ES-I3 (cell line): ENCODE results near the gene NME2.

Source experiments
- H3K36me3 ChIP-seq: 2 replicates; pipeline ENCODE4 v1.6.1; 2013; ENCODE audit warnings: mild to moderate bottlenecking, low read length, control low read depth, moderate library complexity; ENCODE audit not compliant: insufficient read depth
- H3K4me1 ChIP-seq: 2 replicates; pipeline ENCODE4 v1.6.1; 2013; ENCODE audit warnings: mild to moderate bottlenecking, control low read depth, low read length; ENCODE audit not compliant: insufficient read depth
- H3K9ac ChIP-seq: 2 replicates; pipeline ENCODE4 v1.6.1; 2013; ENCODE audit warnings: low read depth, mild to moderate bottlenecking, low read length, moderate library complexity
- H3K9me3 ChIP-seq: 2 replicates; pipeline ENCODE4 v1.6.1; 2013; ENCODE audit warnings: mild to moderate bottlenecking, low read length, moderate library complexity; ENCODE audit not compliant: control insufficient read depth, insufficient read depth

Gene NME2

DNA sequence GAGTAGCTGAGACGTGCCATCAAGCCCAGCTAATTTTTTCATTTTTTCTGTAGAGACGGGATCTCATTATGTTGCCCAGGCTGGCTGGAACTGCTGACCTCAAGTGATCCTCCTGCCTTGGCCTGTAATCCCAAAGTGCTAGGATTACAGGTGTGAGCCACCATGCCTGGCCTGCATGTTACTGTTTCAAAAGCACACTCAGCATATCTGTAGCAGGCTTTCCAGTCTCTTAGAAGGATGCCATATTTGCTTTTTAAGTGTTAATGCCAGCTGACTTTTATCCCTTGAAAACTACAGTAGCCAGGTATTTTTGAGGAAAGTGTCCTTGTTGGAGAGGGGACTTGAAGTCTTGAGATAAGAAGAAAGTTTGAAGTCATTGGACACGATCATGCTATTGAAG, 30.3 kb upstream of the NME2 start:
- H3K9me3 ChIP-seq: no peaks in the 10 kb centered on the region; the same call in 1 of the 2 replicates
- H3K9ac ChIP-seq: no peak overlapping the region
- H3K4me1 ChIP-seq: peaks cover 5% of the 10 kb centered on the region; the same call in 1 of the 2 replicates
- no peaks in the 10 kb centered on the region for H3K36me3 ChIP-seq

DNA sequence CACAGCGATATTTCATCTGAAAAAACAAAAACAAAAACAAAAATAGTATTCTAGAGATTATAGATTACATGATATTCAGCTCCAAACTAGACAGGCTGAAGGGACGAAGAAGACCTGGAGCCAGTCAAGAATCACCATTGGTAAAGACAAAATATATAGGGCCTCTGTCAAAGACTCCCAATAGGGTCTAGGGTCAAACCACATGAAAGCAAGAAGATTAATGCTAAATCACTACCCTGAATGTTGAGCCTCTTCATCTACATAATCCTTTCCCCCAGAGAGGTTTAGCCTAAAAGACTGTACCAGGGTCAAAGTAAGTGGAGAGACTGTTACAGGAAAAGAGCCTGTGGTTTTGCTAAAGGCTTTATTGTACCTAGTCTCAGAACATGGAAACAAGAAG, 23.6 kb upstream of the NME2 start:
- Histone ChIP-seq H3K9ac (no peak overlapping the region), H3K36me3 (no peaks in the 10 kb centered on the region), H3K9me3 (no peaks in the 10 kb centered on the region), H3K4me1 (peaks cover 7% of the 10 kb centered on the region; the same call in 1 of the 2 replicates)

DNA sequence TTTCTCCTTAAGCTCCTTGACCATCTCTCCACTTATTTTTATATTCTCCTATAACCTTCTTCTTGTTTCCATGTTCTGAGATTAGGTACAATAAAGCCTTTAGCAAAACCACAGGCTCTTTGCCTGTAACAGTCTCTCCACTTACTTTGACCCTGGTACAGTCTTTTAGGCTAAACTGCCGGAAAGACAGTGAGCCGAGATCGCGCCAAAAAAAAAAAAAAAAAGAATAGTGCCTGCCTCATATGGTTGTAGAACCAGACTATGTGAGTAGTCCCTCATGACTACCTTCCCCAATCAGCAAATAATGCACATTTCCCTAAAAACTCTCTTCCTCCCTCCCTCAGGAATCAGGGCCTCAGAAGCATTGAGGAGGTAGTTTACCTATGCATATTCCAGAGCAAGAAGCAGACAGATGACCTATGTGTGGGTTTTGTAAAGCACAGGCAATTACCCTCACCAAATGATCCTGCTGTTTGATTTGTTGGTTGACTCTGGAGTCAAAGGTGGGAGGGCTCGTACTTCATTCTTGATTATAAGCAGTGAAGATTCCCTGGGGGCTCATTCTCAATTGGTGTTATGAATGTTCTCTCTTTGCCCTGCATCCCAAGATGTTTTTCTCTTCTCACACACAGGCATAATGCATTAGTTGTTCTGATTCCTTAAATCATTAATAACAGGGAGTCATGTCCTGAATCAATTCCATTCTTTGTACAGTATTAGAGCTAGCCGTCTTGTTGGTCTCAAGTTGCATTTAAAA, 21.8 kb upstream of the NME2 start:
- H3K36me3 ChIP-seq: no peaks in the 10 kb centered on the region
- peaks cover 7% of the 10 kb centered on the region; the same call in 1 of the 2 replicates for H3K4me1 ChIP-seq
- no peaks in the 10 kb centered on the region for H3K9me3 ChIP-seq
- H3K9ac ChIP-seq: no peak overlapping the region

DNA sequence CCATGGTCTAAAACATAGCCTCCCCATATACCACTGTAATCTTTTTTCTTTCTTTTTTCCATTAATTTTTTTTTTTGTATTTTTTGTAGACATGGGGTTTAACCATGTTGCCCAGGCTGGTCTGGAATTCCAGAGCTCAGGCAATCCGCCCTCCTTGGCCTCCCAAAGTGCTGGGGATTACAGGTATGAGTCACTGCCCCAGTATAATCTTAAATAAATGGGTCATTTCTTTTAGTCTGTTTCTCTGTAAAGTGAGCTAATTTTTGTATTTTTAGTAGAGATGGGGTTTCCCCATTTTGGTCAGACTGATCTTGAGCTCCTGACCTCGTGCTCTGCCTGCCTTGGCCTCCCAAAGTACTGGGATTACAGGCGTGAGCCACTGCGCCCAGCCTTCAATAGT, 18.6 kb upstream of the NME2 start:
- H3K4me1 ChIP-seq: peaks cover 11% of the 10 kb centered on the region; the same call in 1 of the 2 replicates
- H3K36me3 ChIP-seq: no peaks in the 10 kb centered on the region
- no peaks in the 10 kb centered on the region for H3K9me3 ChIP-seq

DNA sequence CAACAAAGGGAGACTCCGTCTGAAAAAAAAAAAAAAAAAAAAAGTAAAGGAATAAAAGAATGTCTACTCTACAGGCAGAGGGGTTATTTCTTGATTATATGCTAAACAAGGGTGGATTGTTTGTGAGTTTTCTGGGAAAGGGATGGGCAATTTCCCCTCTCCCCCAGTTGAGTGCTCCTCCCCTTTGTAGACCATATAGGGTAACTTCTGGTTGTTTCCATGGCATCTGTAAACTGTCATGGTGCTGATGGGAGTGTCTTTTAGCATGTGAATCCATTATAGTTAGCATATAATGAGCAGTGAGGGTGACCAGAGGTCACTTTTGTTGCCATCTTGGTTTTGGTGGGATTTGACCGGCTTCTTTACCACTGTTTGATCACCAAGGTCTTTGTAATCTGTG, 17.0 kb upstream of the NME2 start:
- Histone ChIP-seq H3K36me3 (no peaks in the 10 kb centered on the region), H3K9me3 (no peaks in the 10 kb centered on the region), H3K9ac (no peak overlapping the region), H3K4me1 (peaks cover 12% of the 10 kb centered on the region; the same call in 1 of the 2 replicates)

More for the DNA sequence above, 18.6 kb upstream of the NME2 start:
- no peak overlapping the region for H3K9ac ChIP-seq

DNA sequence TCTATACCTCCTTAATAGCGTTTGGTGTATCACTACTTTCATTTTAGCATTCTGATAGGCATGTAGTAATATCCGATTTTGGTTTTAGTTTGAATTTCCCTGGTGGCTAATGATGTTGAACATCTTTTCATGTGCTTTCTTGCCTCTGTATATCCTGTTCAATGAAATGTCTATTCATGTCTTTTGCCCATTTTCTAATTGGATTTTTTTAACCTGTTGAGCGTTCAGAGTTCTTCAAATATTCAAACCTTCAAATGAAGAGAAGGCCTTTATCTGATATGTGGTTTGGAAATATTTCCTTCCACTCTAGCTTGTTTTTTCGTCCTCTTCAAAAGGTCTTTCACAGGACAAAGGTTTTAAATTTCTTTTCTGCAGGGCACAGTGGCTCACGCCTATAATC, 15.3 kb upstream of the NME2 start:
- Histone ChIP-seq H3K9ac (no peak overlapping the region), H3K9me3 (no peaks in the 10 kb centered on the region), H3K36me3 (peaks cover 6% of the 10 kb centered on the region; the same call in 1 of the 2 replicates), H3K4me1 (0 out of 2 replicates have a peak, but pooled peaks cover 6% of the 10 kb centered on the region)

DNA sequence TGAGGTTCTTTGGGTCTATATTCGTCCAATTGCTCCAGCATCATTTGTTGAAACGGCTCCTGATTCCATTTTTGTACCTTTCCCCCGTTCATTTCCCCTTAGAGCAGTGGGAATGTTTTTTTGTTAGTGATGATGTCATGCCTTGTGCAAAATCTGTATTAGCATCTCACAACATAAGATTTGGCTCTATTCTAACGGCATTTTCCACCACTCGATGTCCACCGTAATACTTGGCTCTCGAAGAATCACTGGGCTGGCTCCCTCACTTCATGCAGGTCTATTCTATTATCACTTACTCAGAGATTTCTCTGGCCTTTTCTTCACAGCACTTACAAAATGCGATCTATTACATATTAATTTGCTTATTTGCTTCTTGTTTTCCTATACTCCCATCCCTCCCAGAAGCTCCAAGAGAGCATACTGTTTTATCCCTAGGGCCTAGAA, 13.4 kb upstream of the NME2 start:
- peaks cover 14% of the 10 kb centered on the region; the same call in 1 of the 2 replicates for H3K36me3 ChIP-seq
- no peaks in the 10 kb centered on the region for H3K9me3 ChIP-seq
- H3K4me1 ChIP-seq: 0 out of 2 replicates have a peak, but pooled peaks cover 6% of the 10 kb centered on the region
- peak overlapping the region; percentile 47 for H3K9ac ChIP-seq

DNA sequence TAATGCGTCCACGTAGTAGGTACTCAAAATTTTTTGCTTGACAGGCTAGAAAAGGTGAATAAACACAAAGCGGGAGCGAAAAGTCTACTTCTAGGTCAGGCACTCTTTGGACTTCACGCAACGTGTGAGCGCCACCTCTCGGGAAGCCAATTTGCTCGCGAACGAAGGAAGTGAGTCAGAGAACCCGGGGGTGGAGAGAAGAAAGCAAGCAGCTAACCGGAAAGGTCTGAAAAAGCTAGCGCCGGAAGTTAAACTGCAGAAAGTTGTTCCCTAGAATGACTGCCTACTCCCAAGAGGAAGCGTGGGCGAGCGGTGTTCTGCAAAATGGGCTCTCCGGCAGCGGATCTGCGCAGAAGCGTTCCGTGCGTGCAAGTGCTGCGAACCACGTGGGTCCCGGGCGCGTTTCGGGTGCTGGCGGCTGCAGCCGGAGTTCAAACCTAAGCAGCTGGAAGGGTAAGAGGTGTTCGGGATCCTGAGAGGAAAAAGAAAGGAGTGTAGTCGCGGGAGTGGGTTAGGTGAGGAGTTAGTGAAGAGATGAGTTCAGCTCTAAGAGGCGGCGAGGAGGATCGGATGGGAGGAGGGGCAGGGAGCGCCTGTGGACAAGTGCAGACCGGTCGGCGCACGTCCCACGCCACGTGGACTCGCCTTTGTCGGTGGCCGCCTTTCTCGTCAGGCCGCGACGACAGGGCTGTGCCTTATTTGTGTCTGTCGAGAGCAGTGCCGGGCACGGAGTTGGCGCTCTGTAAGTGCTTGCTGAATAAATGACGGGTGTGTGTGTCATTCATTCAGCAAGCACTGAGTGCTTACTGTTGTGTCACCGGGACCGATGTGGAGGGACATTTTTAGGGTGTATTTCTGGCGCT, 12.8 kb upstream of the NME2 start, which contains the start of gene NME1:
Gene NME1, plus strand, starts transcription at position 350 of the 863 bp plus-strand sequence. CDS start 2,096 bp downstream, outside the sequence.
- peaks cover 15% of the 10 kb centered on the region; the same call in 1 of the 2 replicates for H3K36me3 ChIP-seq
- peak within 1 kb of the TSS; percentile 73 for H3K9ac ChIP-seq
- no peaks in the 10 kb centered on the region for H3K9me3 ChIP-seq
- 0 out of 2 replicates have a peak, but pooled peaks cover 6% of the 10 kb centered on the region for H3K4me1 ChIP-seq

DNA sequence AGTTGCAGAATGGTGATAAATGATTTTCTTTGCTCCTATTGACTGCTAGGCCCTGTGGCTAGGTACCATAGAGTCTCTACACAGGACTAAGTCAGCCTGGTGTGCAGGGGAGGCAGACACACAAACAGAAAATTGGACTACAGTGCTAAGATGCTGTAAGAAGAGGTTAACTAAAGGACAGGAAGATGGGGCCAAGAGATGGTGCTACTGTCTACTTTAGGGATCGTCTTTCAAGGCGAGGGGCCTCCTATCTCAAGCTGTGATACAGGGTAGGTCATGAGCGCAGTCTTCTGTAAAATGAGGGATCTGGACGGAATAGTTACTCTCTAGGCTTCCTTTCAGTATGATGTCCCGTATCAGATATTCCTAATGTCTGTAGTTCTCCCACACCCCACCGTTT, 12.0 kb upstream of the NME2 start:
- peak overlapping the region; percentile 73 for H3K9ac ChIP-seq
- peaks cover 17% of the 10 kb centered on the region; the same call in 1 of the 2 replicates for H3K36me3 ChIP-seq
- 0 out of 2 replicates have a peak, but pooled peaks cover 6% of the 10 kb centered on the region for H3K4me1 ChIP-seq
- H3K9me3 ChIP-seq: no peaks in the 10 kb centered on the region

DNA sequence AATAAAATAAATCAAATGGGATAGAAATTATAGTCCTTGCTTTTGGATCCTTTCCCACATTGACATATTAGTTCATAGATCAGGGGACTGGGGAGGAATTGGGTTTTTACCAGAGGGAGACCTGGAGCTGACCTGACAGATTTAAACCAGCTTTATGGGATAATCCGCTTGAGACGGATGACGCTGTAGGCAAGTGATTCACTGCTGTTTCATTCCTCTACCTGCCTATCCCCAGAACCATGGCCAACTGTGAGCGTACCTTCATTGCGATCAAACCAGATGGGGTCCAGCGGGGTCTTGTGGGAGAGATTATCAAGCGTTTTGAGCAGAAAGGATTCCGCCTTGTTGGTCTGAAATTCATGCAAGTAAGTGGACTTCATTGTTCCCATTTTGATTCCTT, 10.8 kb upstream of the NME2 start:
- Histone ChIP-seq H3K4me1 (0 out of 2 replicates have a peak, but pooled peaks cover 6% of the 10 kb centered on the region), H3K9ac (no peak overlapping the region), H3K36me3 (peaks cover 24% of the 10 kb centered on the region; the same call in 1 of the 2 replicates), H3K9me3 (no peaks in the 10 kb centered on the region)

DNA sequence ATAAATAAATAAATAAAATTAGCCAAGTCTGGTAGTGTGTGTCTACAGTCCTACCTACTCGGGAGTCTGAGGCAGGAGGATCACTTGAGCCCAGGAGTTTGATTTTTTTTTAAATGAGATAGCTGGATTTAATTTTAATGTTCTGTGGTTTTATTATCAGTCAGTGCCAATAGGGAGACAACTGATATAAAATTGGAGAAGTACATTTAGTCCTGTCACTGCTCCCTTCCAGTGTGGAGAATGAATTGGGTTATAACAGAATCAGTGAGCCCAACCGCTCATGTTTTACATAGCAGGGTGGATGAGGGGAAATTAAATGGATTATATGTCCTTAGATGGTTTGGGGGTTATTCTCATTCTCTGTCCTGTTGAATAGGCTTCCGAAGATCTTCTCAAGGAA, 6.6 kb upstream of the NME2 start:
- Histone ChIP-seq H3K4me1 (no peaks in the 10 kb centered on the region), H3K36me3 (peaks cover 43% of the 10 kb centered on the region), H3K9me3 (no peaks in the 10 kb centered on the region), H3K9ac (no peak overlapping the region)

DNA sequence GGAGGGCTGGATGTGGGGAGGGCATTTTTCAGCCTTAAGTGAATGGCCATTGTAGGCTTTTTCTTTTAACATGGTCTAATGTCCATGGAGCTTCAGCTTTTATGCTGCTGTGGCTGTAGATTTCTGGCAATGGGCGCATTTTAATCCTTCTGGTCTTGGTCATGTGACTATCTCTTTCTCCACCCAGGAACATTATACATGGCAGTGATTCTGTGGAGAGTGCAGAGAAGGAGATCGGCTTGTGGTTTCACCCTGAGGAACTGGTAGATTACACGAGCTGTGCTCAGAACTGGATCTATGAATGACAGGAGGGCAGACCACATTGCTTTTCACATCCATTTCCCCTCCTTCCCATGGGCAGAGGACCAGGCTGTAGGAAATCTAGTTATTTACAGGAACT, 4.7 kb upstream of the NME2 start:
- Histone ChIP-seq H3K36me3 (peaks cover 34% of the 10 kb centered on the region), H3K9ac (no peak overlapping the region), H3K9me3 (no peaks in the 10 kb centered on the region), H3K4me1 (no peaks in the 10 kb centered on the region)

DNA sequence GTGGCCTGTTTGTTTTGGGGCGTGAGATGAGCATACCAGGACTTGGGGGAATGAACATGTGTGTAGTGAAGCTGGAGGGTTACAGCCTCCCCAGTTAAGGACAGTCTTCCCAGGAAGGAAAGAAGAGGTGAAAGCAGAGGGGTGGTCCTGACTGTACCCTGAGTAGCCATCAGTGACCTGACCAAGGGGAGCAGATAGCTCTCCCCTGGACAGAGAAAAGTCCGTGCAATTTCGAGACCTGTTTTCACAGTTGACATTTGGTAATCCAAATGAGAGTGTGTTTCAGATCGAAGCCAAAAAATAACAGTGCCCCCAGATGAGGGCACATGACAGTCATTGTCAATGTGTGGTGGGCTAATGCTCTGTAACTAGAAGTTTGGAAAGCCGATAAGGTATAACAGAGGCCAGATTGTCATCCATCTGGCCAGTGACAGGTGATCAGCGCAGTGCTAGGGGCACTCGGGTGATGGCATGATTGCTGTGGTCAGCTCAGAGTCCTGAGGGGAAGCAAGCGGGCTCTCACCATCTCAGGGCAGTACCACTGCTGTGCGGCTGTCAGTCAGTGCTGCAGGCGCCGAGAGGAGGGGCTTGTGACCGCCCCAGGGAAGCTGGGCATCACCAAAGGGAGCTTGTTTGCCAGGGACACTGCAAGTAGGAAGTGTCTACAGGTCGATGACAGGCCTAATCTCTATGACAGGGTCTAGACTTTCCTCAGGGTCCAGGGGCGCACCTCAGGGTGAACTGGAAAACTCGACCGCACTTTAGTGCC, 1.1 kb upstream of the NME2 start:
- Histone ChIP-seq H3K36me3 (peaks cover 36% of the 10 kb centered on the region), H3K9ac (peak overlapping the region; percentile 99)

More for the DNA sequence above, 1.1 kb upstream of the NME2 start:
- Histone ChIP-seq H3K9me3 (no peaks in the 10 kb centered on the region), H3K4me1 (no peaks in the 10 kb centered on the region)
